ENCODE results near the gene TAGLN2.
A peak's percentile ranks its signal among the peaks of the same experiment; 100 is the strongest.

TAGLN2 gene

DNA sequence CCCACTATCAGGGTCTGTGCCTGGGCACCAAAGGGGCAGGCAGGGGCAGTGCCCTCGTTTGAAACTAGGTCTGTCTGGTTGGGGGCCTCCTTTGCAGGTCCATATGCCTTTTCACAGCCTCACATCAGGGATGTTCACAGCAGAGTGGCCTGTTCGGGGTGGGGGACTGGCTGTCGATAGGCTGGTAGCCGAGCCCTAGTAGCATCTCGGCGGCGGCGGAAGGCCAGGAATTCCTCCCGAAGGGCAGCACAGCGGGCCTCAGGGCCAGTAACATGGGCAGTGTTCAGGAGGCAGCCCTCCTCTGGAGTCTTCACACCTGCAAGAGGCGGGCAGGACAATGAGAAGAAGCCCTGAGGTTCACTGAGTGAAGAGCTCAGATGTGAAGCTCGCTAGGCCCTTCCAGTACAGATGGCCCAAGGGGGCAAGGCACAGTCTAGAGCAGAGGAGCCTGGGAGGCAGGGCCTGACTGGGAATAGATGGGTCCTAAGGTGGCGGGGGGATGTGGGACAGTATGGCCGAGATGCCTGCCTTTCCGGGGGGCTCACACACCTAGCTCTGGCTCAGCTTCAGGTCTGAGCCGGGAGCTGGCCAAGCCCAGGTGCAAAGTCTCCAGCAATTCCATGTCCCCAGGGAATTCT is 2.0 kb upstream of the TAGLN2 start:
- no peak overlapping the region for H3K4me3 ChIP-seq (replicated peaks; ENCODE audit: low read depth, low read length)
- no peak for DNase-seq (ENCODE audit: extremely low read depth, low read depth)
- TF ChIP-seq, protein P1, sequence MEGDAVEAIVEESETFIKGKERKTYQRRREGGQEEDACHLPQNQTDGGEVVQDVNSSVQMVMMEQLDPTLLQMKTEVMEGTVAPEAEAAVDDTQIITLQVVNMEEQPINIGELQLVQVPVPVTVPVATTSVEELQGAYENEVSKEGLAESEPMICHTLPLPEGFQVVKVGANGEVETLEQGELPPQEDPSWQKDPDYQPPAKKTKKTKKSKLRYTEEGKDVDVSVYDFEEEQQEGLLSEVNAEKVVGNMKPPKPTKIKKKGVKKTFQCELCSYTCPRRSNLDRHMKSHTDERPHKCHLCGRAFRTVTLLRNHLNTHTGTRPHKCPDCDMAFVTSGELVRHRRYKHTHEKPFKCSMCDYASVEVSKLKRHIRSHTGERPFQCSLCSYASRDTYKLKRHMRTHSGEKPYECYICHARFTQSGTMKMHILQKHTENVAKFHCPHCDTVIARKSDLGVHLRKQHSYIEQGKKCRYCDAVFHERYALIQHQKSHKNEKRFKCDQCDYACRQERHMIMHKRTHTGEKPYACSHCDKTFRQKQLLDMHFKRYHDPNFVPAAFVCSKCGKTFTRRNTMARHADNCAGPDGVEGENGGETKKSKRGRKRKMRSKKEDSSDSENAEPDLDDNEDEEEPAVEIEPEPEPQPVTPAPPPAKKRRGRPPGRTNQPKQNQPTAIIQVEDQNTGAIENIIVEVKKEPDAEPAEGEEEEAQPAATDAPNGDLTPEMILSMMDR (IDR thresholded peaks at IDR 0.05; ENCODE audit: low read depth, low read length, missing control alignments) = no peak

DNA sequence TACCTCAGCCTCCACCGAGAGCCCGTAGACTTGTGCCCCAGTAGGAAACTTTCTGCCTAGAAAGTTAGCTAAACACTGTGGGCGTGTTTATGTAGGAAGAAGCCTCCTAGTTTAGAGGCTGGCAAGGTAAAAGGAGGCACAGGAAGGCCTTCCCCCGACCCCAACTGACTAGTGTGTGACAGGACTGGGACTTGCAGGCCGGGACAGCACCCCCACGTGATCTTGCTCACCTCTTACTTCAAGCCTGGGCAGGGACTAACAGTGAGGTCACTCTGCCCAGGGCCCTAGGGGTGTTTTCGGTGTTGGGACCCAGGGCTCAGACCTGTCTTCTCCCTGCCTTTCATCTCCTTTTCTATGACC is 392 bp upstream of the TAGLN2 start:
- TF ChIP-seq, protein P1 (IDR thresholded peaks at IDR 0.05; ENCODE audit: low read depth, low read length, missing control alignments) = no peak
- H3K4me3 ChIP-seq (replicated peaks; ENCODE audit: low read depth, low read length) = peak overlapping the region; percentile 81
- no peak for DNase-seq (ENCODE audit: extremely low read depth, low read depth)

DNA sequence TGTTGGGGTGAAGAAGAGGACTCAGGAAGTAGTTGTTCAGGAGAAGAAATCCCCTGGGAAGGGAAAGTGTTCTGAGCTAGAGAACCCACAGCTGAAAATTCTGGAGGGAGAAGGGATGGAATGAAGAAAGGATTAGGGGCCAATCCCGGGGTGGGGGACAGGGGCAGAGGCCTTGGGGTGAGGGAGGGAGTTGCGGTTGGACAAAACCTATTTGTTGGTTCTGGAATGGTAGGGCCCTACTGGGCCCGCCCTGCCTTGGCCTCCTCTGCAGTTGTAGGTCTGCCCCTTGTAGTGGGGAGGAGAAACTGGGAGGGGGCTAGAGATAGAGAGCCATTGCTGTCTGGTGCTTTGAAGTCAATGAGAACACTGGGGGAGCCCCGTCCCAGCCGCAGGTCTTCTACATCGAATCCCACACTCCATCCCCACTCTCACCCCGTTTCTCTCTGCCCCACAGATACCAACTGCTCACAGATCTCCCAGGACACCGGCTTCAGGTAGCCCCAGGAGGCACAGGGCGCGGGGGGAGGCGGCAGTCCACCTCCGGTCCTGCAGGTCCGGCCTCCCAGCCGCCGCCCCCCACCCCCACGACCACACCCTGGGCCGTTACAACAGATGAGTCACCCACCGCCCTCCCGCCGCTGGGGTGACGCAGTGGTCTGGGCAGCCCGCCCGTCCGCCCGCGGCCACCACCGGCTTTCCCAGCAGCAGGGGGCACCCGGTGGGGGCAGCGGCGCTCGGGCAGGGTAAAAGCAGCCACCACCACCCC is 1.1 kb downstream of the TAGLN2 start:
- no peak for DNase-seq (ENCODE audit: extremely low read depth, low read depth)
- TF ChIP-seq, protein P1 (IDR thresholded peaks at IDR 0.05; ENCODE audit: low read depth, low read length, missing control alignments) = peak; percentile 3

DNA sequence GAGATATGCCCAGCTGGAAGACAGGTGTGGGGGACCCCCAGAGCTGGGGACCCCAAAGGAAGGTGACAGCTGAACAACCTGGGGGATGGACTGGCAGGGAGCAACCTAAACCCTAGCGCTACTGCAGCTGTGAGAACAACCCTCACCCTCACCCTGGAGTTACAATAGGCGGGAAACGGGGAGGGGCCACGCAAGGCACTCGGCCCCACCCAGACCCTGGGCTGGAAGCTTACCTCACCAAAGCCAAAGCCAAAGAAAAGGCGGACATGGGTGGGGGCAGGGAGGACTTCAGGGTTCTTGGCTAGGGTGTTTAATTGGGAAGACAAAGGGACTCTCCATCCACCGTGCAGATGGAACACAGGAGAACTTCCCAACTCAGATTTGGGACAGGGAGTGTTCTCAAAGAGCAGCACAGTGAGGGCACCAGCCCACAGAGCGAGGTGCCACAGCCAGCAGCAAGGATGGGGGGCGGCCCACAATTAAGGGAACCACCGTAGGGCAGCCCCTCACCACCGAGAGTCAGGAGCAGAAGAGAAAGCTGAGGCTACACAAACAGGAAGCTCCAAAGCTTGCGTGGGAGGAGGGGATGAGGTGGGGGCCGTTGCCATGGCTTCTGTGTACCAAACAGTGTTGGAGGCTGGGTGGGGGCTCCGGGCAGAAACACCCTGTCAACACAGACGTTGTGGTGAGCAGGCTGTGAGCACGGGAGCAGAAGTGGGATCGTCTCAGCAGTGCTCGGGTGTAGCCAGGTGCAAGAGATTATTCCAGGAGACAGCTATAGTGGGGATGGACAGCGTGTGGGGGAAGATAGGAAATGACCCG is 1.9 kb downstream of the TAGLN2 start:
- TF ChIP-seq, protein P1 (IDR thresholded peaks at IDR 0.05; ENCODE audit: low read depth, low read length, missing control alignments) = no peak
- peak; percentile 55 for DNase-seq (ENCODE audit: extremely low read depth, low read depth)
- H3K4me3 ChIP-seq (replicated peaks; ENCODE audit: low read depth, low read length) = peak overlapping the region; percentile 81

More for the DNA sequence above, 1.1 kb downstream of the TAGLN2 start:
- H3K4me3 ChIP-seq (replicated peaks; ENCODE audit: low read depth, low read length) = peak overlapping the region; percentile 81

DNA sequence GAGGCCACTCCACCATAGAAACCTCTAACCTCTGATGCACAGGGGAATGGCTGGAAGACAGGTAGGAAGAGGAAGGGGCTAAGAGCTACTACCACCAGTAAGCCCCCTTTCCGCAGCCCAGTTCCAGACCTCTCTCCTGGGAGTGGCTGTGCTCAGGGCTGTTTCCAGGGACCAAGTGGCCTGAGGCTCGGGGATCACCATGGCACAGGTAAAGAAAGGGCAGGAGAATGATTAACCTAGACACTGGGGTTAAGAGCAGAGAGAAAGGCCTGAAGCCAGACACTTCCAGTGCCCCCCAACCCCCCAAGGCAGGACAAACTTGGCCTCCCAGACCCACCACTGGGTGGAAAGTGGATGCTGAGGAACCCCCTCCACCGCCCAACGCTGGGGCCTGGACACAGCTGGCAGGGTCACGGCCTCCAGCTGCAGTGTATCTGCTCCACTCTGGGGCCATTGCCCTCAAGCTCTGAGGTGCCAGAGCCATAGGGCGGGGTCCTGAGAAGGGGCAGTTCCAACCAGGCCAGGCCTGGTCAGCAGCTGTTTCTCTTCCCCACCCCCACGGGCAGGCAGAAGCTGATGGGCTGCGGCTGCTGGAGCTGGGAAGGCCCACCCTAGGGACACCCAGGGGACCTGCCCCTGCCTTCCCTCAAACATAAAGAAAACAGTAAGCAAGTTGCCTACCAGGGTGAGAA is 2.6 kb downstream of the TAGLN2 start:
- DNase-seq (ENCODE audit: extremely low read depth, low read depth) = no peak
- TF ChIP-seq, protein P1 (IDR thresholded peaks at IDR 0.05; ENCODE audit: low read depth, low read length, missing control alignments) = no peak
- H3K4me3 ChIP-seq (replicated peaks; ENCODE audit: low read depth, low read length) = peak overlapping the region; percentile 81
